HG03045 (cell line): ENCODE data around the gene ARL3.
"Not testable (repeated sequence)": the region's sequence is repeated elsewhere in the genome, so short reads cannot be mapped to it uniquely, and the experiment has no call there.

Experiments used
- ATAC-seq: cut with Tn5 transposase; IDR thresholded peaks from one replicate; pipeline ENCODE4 v1.9.1; 2021; ENCODE audit warnings: mild to moderate bottlenecking, moderate library complexity; ENCODE audit not compliant: unreplicated experiment

Gene ARL3

DNA sequence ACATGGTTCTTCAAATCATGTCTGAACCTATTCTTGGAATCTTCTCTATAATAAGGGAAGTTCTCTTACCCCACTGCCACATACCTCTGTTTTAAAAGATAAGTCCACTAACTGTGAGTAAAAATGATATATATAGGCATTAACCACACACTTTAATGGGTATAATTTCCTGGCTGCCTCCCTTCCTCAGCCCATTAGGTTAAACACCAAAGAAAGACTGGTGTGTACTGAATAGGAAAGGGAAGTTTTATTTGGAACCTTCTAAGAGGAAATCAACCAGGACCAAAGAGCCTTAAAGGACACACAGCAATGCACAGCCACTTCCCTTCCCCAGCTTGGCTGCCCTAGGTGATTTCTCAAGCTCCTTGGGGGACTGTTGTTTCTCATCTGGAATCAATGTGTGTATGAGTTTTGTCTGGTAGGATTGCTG is 24.5 kb upstream of the ARL3 start:
- no peak for ATAC-seq

- ATAC-seq, result no peak
Observed at GRCh38 chr10:102735065-102735562, 20.9 kb upstream of the ARL3 start.

DNA sequence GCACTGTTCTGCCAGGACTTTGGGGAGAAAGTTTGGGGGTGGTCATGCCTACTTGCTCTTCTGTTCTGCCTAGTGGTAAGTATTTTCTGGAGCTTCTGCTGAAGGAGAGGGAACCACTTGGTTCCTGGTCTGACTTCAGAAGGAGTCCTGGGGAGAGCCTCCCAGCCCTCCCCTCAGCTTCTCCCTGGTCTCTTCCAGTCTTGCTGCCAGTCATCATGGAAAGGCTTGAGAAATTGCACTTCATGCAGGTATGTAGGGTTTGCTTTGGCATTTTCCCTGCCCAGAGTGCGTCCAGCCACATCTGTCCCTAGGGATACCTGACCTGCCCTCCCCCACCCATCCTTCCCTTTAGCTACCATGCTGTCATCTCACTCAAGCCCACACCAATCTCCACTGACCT is 18.5 kb upstream of the ARL3 start:
- no peak for ATAC-seq

DNA sequence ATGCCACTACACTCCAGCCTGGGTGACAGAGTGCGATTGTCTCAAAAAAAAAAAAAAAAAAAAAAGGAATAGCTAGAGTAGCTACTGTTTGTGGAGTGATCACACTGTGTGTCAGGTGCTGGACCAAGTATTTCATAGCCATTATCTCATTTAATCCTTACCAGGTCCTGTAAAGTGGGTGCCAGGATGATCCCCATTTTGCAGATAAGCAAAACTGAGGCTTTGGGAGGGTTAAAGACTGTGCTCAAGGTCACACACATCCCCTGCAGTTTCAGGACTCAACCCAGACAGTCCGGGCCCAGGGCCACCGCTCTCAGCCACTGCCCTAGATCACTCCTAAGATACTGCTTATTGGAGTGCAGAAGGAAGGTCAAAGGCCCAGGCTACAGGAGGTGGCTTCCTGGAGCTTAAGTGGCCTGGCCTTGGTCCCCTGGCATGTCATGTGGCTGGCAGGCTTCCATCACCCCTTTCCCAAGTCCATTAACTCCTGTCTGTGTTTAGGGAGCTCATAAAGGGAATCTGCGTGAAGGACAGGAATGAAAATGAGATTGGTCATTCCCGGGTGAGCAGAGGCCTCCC is 17.1 kb upstream of the ARL3 start:
- no peak for ATAC-seq

DNA sequence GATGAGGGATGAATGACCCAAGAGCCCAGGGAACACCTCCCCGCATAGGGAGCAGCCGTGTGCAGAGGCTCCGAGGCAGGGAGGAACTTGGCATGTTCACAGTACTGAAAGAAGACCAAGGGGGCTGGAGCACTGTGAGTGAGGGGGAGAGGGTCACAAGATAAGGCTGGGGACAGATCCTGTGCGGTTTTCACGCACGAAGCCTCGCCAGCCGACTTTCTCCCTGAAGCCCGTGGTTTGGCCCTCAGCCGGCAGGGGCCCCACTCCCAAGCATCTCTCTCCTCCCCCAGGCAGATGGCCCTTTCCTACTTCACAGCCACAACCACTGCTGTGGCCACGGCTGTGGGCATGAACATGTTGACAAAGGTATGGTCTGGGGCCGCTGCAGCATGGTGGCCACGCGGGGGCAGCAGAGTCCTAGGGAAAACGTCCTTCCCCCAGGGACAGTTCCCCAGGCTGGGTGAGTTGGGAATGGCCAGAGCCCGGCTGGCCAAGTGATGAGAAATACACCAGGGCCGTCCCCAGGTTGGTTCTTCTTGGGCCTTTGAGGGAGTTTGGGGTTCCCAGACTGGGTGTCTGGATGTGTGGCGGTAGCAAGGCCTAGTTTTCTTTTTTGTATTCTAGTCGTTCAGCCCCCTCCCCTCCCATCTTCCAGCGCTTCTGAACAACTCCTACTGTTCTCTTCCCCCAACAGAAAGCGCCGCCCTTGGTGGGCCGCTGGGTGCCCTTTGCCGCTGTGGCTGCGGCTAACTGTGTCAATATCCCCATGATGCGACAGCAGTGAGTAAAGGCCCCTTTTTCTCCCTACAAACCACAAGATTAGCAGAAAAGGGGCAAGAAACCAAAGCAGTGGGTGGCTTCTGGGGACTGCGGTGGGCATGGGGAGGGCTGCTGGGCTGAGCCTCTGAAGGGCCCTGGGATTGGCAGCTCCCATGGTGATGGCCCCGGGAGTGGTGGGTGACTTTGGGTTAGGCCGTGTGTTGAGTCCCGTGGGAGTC is 15.1 kb upstream of the ARL3 start:
- no peak for ATAC-seq

DNA sequence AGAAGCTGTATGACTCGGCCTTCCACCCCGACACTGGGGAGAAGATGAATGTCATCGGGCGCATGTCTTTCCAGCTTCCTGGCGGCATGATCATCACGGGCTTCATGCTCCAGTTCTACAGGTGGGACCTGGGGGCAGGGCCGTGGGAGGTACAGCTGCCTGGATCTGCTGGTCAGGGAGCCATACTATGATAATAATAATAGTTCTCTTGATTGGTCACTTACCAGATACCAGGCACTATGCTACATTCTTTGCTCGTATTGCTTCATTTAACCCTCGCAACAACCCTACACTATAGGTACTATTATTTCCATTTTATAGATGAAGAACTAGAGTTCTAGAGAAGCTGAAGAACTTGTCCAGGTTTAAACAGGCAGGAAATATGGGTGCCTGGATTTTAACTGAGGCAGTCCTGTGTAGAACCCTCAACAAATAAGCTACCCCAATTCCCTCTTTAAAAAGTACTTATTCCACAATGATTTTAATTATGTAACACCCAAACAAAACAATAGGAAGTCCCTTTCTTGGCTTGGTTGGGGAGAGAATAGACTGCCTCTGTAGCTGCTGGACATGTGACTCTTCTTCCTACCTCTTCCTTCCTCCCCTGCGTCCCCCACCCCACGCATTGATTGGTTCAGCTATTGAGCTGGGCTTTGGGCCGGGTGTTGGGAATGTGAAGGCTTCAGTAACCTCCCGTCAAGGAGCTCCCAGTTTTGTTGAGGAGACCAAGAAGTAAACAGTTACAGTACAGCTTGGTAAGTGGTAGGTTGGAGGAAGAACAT is 13.0 kb upstream of the ARL3 start:
- no peak for ATAC-seq

DNA sequence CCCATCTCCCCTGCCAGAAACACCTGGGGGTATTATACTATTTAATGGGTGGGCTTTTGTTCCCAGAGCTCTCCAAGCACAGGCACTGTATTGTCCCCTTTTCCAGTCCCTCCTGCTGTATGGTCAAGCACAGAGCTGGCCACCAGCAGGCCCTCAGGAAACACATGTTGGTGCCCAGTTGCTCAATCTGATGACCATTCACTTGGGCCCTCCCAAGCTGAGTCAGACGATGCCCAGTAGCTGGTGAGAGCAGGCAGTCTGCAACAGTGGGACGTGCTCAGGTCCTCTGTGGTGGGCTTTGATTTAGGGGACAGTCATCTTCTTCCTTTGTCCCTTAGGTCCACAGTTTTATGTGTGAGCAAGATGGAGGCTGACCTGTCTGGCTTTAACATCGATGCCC is 12.1 kb upstream of the ARL3 start:
- no peak for ATAC-seq

- ATAC-seq, result no peak
Observed at GRCh38 chr10:102723989-102724388, 9.8 kb upstream of the ARL3 start.

DNA sequence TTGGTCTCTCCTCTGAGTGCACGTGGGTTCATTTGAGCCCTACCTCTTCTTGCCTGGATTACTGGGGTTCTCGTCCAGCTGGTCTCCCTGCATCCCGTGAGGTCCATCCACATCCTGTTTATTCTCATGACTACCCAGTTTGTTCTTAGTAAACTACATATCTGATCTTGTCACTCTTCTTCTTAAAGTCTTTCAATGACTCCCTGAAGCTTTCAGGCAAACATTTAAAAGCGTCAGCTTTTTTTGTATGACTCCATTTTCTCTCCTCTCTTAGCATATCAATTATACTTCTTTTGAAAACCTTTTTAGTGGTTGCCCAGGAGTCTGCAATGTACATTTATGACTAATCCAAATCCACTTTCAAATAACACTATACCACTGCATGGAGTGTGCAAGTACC is 7.8 kb upstream of the ARL3 start:
- no peak for ATAC-seq

- ATAC-seq, result no peak
Observed at GRCh38 chr10:102720775-102721301, 6.6 kb upstream of the ARL3 start.

- no peak for ATAC-seq
Observed at GRCh38 chr10:102720337-102720736, 6.1 kb upstream of the ARL3 start.

GRCh38 chr10:102718220-102718619 is 4.0 kb upstream of the ARL3 start:
- no peak for ATAC-seq

DNA sequence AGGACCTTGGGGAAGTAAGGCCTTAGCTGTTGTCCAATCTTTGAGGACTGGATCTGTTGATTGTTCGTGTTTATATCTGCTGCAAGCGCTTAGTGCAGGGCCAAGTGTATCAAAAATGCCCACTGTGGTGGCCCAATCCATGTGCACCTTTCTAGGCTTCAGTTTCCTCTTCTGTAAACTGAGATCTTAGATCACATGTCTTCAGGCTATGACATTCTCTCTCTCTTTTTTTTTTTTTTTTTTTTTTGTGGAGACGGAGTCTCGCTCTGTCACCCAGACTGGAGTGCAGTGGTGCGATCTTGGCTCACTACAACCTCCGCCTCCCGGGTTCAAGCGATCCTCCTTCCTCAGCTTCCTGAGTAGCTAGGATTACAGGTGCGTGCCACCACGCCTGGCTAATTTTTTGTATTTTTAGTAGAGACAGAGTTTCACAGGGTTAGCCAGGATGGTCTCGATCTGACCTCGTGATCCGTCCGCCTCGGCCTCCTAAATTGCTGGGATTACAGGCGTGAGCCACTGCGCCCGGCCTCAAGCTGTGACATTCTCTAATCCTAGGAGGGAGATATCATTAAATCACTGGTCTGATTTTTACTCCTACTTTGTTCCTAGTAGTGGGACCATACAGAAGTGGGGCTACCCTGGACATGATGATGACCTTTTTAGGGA is 2.8 kb upstream of the ARL3 start:
- not testable (repeated sequence) for ATAC-seq

DNA sequence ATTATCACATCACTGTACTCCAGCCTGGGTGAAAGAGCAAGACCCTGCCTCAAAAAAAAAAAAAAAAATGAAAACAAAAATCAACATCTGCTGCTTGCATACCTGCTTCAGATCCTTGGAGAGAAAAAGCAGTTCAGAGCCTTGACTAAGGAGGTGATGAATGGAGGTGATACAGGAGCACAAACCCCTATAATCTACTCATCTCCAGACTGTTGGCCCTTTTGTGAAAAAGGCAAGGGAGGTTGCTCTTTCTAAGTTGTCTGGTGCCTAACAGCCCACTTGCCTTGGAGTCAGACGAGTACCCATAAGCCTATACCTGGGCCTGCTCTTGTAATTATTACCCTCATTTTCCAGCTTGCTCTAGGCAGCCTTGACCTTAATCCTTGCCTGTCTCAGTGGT is 1.7 kb upstream of the ARL3 start:
- no peak for ATAC-seq

GRCh38 chr10:102714621-102715455 is 641 bp upstream of the ARL3 start, which contains the start of gene SFXN2:
Gene SFXN2, plus strand, starts transcription at chr10:102714636. Its CDS starts 12,001 bp downstream, at chr10:102726637.
- peak; percentile 20 for ATAC-seq

DNA sequence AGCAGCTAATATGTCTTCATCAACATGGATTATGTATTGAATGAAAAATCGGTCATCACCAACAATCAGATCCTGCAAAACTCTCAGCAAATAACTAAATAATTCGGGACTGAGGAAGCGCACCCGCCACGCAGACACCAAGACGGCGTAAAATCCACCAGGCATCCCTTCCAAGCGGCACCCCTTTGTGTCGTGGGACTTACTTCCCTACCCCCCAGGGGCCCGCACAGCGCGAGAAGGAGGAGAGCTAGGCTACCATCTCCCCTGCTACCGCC is 721 bp downstream of the ARL3 start:
- peak; percentile 39 for ATAC-seq

- no peak for ATAC-seq
Observed at GRCh38 chr10:102712843-102713538, 1.2 kb downstream of the ARL3 start.

- ATAC-seq, result no peak
Observed at GRCh38 chr10:102712089-102712488, 2.1 kb downstream of the ARL3 start.

DNA sequence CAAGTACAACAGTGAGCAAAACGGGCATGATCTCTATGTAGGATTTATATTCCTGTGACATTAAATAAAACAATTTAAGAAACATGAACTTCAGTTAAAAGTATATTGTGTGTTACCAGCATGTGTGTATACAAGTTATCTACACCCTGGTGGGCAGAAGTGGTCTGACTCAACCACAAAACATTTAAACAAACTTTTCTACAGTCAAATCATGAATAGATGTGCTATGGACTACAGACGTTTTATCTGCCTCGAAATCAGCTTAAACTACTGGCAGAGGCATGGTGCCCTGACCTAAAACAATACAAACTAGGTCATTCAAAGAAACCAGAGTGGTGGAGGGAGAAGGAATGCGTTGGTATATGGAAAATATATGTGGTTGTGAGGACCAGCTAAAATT is 3.6 kb downstream of the ARL3 start:
- ATAC-seq, result no peak
